Stimulated activated CD4-positive, alpha-beta T cell treated with anti-CD3 and anti-CD28 coated beads, Interleukin-2, amount 100 ng/mL, for 4 hours (primary cell): ENCODE data around the gene ZNF91.
"Not testable (repeated sequence)": the region's sequence is repeated elsewhere in the genome, so short reads cannot be mapped to it uniquely, and the experiment has no call there.

Source experiments
- DNase-seq: peaks from one replicate; pipeline ENCODE4 v3.0.0-alpha.2; 2020; ENCODE audit warnings: low read depth

ZNF91 gene

DNA sequence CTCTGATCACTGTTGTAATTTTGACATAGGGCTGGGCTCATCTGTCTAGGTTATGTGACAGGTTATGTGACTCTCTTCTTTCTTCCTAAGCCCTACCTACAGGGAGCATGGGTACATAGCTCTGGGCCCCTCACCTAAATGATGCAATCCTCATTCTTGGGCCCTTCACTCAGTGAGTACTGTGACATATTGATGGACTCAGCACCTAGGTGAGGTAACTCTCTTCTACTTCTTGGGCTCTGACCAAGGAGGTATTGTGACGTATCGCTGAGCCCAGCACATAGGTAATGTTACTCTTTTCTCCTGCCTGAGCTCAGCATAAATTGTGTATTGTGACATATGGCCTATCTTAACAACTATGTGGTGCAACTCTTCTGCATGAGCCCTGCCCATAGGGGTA is 76.3 kb downstream of the ZNF91 start:
- DNase-seq, result not testable (repeated sequence)

DNA sequence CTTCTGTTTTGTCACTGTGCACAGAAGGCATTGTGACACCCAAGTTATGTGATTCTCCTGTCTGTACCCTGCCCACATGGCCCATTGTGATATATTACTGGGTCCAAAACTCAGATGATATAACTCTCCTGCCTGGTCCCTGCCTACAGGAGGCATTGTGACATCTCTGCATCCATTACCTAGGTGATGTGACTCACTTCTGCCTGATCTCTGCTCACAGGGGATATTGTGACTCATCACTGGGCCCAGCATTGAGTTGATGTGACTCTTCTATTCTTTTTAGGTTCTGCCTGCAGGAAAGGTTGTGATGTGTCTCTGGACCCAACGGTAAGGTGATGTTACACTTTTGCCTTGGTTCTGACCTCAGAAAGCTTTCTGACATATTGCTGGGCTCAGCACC is 77.1 kb downstream of the ZNF91 start:
- DNase-seq, result no peak

DNA sequence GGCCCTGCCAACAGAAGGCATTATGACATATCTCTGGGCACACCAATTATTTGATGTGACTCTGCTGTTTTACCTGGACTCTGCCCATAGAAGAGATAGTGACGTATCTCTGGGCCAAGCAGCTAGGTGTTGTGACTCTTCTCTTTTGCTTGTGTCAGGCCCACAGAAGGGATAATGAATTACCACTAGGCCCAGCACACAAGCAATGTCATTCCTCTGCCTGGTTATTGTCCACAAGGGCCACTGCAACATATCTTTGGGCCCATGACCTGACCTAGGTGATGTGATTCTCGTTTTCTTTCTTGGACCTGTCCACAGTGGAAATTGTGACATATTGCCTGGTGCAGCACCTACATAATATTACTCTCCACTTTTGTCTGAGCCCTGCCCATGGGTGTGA is 80.0 kb downstream of the ZNF91 start:
- no peak for DNase-seq

DNA sequence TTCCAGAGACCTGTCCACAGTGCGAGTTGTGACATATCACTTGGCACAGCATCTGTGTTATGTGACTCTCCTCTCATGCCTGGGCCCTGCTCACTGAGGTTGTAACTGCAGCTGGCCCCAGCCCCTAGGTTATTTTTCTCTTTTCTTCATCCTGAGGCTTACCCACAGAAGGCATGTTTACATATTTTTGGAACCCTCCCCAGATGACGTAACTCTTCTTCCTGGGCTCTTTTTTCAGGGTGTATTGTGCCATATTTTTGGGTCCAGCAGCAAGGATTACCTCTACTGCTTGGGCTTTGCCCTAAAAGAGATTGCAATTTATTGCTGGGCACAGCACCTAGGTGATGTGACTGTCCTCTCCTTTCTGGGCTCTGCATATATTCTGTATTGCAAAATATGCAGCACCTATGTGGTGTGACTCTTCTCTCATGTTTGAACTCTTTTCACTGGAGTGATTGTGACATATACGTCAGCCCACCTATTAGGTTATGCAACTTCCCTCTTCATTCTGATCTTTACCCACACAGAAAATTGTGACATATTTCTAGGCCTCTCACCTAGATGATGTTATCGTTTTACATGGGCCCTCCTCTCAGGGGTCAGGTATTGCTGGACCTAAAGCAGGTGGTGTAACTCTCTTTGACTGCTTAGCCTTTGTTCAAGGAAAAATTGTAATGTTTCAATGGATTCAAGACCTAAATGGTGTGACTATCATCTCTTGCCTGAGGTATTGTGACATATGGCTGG is 80.6 kb downstream of the ZNF91 start:
- DNase-seq, result no peak

DNA sequence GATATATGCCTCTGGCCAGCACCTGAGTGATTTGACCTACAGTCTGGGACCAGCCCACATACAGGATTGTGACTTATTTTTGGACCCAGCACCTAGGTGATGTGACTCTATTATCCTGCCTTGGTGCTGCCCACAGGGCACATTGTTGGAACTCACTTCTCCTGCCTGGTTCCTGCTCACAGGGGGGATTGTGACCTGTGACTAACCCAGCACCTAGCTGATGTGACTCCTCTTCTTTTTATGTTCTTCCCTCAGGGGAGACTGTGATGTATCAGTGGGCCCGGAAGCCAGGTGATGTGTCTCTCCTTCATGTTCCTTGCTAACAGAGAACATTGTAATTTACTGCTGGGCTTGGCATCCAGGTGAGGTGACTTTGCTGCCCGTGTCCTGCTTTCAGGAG is 82.1 kb downstream of the ZNF91 start:
- no peak for DNase-seq

DNA sequence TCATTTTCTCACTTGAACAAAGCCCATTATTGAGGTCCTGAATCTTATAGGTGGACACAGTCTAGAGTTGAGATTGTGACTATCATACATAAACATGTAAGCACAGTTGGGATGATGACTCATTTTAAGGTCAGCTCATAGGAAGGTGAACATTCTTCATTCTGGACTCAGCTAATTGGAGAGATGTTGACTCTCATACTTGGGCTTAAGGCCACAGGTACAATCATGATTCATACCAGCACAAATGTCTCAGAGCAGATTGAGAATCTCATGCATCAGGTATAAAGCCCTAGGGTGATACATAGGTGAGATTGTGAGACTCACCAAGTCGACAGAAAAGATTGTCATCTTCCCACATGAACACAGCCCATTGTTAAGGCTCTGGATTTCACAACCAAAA is 82.8 kb downstream of the ZNF91 start:
- DNase-seq, result no peak

DNA sequence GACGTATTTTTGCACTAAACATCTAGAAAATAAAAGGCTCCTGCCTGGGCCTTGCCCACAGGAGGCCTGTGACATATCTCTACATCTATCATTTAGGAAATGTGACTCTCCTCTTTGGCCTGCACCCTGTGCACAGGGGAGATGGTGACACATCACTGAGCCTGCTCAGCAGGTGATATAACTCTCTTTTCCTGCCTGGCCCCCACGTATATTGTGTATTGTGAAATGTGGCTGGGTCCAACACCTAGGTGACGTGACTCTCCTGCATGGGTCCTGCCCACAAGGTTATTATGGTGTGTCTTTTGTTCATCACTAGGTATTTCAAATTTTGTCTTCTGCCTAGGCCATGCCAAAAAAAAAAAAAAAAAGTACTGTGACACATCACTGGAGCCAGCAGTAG is 83.7 kb downstream of the ZNF91 start:
- no peak for DNase-seq

DNA sequence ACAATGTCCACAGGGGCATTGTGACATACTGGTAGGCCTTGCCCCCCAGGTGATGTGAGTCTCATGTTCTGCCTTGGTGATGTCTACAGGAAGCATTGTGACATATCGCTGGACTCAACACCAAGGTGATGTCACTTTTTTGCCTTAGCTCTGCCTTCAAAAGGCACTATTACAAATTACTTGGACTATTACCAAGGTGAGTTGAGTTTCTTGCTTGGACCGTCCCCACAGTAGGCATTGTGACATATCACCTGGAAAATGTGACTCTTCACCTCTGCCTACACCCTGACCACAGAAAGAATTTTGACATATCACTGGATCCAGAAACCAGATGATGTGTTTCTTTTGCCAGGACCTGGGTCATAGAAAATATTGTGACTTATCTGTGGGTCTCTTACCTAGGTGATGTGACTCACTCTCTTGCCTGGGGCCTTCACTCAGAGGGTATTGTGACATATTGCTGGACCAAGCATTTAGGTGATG is 84.5 kb downstream of the ZNF91 start:
- no peak for DNase-seq

DNA sequence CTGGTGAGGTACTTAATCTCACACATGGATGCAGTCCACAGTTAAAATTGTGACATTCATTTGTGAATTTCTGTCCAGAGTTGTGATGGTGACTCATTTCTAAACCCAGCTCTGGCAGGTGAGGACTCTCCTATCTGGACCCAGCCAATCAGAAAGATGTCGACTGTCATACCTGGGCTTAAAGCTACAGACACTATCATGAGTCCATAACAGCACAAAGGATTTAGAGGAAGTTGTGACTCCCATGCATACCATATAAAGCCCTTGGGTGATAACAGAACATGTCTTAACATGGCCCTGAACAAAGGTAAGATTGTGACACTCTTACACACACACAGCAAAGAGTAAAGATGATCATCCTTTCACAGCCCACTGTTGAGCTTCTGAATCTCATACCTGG is 85.3 kb downstream of the ZNF91 start:
- DNase-seq, result no peak

DNA sequence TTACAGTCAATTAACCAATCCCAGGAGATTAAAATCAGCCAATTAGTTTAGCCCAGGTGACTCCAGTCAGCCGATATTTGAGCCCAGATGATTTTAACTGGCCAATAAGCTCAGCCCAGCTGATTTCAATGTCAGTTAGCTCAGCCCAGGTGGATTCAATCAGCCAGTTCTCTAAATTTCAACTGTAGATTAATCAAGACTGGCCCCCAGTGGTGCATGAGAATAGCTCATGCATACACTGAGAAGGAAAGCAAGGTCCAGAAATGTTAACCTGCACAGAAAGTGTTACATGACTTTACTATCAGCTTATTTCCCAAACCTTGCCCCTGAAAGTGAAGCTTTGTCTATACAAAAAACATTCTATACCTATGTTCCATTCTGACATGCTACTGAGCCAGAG is 89.7 kb downstream of the ZNF91 start:
- no peak for DNase-seq

DNA sequence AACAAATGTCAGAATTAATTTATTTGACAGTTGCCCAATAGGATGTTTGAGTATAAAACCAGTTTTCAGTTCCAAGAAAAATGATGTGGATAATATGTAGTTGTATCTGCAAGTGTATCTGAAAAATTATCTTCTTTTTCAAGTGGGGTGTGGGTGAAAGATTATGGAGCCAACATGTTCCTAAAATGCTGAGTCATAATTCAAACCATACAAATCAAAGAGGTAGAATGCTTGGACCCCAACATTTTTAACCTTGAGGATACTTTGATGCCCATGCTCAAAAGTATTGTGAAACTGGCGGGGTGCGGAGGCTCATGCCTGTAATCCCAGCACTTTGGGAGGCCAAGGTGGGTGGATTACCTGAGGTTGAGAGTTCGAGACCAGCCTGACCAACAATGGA is 91.0 kb downstream of the ZNF91 start:
- DNase-seq, result no peak

DNA sequence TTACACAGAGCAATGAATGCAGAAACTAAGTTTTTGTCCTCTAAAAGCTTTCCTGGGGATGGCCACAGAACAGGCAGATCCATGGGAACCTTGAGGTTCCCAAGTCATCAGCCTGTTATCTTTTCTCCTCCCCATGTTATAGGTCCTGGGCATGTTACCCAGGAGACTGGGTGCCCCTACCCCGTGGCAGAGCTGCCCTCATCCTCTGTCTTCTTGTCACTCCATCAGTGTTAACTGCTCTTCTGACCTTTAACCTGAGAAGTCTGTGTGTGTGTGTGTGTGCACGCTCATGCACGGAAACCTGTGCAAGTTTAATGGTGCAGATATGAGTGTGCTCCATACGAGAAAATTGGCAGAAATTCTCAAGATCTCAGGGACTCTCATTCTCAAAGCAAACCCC is 101.1 kb downstream of the ZNF91 start:
- DNase-seq, result no peak

DNA sequence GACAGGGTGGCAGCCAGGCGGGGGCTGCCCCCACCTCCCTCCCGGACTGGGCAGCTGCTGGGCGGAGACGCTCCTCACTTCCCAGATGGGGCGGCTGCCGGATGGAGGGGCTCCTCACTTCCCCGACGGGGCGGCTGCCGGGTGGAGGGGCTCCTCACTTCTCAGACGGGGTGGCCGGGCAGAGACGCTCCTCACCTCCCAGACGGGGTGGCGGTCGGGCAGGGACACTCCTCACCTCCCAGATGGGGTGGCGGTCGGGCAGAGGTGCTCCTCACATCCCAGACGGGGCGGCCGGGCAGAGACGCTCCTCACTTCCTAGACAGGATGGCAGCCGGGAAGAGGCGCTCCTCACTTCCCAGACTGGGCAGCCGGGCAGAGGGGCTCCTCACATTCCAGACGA is 105.3 kb downstream of the ZNF91 start:
- not testable (repeated sequence) for DNase-seq
